HL-60/S4 (cell line): Measurements from ENCODE around the gene SERPING1.

Source experiments
- in situ Hi-C: fragments of 300-500 bp; cut with MboI; formaldehyde crosslinking; loops from 2 replicates; pipeline ENCODE4 v1.14.3; 2022; ENCODE audit warnings: low sequenced_read_pairs

The SERPING1 gene

DNA sequence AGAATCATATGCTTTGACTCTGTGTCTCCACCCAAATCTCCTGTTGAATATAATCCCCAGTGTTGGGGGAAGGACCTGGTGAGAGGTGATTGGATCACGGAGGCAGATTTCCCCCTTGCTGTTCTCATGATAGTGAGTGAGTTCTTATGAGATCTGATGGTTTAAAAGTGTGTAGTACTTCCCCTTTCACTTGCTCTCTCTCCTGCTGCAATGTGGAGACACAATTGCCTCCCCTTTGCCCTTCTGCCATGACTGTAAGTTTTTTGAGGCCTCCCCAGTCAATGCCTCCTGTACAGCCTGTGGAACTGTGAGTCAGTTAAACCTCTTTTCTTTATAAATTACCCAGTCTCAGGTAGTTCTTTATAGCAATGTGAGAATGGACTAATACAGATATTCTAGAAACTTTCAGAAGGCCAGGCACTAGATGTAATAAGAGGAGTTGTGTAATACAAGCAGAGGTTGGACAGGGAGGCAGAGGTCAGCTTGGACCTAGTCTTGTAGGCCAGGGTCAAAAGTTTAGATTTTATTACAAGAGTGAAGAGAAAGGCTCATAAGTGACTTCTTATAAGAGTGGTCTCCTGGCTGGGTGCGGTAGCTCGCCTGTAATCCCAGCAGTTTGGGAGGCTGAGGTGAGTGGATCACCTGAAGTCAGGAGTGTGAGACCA lies 9.3 kb upstream of the SERPING1 start:
- in situ Hi-C loops = loop anchor here (25.0 kb wide), 1 partner anchor 924 kb away; the partner anchor contains the start of gene OR5B21

DNA sequence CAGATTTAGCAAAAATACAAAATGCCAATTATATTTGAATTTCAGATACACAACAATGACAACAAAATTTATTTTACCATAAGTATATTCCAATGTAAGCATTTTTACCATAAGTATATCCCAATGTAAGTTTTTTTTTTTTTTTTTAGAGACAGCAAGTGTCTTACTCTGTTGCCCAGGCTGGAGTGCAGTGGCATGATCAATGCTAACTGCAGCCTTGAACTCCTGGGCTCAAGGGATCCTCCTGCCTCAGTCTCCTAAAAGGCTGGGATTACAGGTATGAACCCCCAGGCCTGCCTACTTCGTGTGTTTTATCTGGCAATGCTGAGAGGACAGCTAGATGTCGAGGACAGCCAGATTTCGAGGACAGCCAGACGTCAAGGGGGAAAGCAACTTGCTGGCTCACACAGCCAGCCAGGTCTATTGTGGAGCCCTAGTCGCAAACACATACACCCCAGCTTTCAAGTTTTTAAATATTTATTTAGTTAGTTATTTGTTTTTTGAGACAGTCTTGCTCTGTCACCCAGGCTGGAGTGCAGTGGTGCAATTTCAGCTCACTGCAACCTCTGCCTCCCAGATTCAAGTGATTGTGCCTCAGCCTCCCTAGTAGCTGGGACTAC lies 1.1 kb upstream of the SERPING1 start:
- in situ Hi-C loops = loop anchor here (25.0 kb wide), 1 partner anchor 916 kb away; the partner anchor contains the start of gene OR5B21

DNA sequence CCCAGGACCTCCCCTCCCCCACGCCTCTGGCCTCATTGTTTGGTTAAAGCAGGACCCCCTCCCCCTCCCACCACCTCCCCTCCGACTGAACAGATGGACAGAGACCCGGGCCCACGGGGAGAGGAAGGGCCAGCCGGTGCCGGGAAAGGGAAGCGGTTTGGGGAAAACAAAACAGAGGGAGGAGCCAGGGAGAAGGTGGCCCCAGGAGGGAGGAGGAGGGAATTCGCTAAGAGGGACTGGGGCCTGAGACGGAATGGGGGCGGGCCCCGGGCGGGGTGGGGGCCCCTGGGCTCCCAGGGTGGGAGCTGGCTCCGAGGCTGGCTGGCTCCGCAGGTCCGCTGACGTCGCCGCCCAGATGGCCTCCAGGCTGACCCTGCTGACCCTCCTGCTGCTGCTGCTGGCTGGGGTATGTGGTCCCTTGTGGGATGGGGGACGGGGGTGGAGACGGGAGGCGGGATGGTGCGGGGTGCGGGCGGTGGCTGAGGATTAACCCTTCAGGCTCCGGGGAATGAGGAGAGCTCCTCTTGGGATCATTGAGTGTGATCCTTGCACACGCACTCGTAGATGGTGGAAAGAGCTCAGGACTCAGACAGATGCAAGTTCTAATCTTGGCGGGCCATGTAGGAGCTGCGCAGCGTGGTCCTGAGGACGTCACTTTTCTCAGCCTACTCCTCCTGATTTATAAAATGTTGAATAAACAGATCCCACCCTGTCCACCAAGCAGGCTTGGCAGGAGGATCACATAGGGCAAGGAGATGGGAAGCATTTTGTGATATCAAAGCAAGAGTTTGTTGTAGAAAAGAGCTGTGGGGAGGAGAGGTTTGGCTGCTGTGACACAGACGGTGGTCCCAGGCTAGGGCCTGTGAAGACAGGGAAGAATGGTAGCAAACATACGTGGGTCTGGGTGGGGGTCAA lies 688 bp downstream of the SERPING1 start:
- in situ Hi-C loops = loop anchor here (25.0 kb wide), 1 partner anchor 914 kb away; the partner anchor contains the start of gene OR5B21

DNA sequence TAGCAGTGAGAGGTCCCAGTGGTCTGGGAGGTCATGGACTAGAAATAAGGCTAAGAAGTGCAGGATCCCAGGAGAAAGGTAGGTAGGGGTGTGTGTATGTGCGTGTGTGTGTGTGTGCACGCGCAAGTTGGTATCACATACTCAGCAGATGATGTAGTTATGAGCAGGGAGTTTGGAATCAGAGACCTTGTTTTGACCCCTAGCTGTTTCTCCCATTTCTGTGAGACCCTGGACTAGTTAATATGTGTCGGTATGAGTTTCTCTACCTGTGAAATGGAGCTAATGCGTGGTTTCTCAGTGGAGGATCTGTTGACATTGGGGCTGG lies 1.3 kb downstream of the SERPING1 start:
- in situ Hi-C loops = loop anchor here (25.0 kb wide), 1 partner anchor 914 kb away; the partner anchor contains the start of gene OR5B21

DNA sequence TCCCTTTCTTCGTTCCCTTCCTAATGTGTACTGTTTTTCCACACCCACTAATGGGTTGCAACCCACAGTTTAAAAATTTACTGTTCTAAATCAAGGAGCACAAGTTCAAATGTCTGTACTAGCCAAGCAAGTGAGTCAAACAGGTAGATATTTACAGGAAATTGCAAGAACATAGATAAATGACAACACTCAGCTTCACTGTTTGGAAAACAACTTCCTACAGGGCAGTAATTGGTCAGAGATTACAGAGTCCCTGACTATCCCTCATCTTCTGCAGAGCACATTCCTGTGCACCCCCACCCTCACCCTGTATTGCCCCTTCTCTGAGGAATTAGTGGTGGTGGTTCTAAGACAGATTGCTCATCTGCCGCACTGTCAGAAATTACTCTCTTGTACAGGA lies 1.9 kb downstream of the SERPING1 start:
- in situ Hi-C loops = loop anchor here (25.0 kb wide), 1 partner anchor 913 kb away; the partner anchor contains the start of gene OR5B21

DNA sequence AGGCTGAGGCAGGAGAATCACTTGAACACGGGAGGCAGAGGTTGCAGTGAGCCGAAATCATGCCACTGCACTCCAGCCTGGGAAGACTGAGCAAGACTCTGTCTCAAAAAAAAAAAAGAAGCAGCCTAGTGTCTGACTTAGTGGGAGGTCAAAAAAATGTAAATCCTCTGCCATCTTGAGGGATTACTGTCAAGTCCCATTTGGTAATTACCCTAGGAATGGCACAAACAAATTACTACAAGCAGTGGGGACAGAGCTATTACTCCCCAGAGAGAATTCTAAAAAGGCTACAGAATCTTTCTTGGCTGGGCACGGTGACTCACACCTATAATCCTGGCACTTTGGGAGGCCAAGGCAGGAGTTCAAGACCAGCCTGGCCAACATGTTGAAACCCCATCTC lies 3.8 kb downstream of the SERPING1 start:
- in situ Hi-C loops = no loop called here

DNA sequence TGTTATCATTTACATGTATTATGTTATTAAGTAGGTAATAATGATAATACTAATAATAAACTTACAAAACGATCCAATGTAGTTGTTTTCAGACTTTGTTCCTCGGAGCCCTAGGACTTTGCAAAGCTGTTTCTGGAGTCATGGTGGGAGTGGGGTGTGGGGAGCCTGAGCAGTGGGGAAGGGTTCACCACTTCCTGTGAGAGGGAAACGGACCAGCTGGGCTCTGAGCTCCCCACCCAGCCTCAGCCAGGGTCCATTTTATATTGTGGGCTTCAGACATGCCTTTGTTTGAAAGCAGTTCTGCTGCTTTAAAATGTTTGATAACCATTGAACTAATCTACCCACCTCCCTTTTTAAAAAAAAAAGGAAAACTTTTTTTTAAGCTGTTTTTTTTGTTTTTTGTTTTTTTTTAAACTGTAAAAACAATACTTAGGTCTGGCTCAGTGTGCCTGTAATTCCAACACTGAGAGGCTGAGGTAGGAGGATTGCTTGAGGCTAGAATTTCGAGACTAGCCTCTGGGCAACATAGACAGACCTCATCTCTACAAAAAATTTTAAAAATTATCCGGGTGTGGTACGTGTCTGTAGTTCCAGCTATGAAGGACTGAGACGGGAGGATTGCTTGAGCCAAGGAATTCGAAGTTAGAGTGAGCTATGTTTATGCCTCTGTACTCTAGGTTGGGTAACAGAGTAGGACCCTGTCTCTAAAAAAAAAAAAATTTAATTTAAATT lies 7.0 kb downstream of the SERPING1 start:
- in situ Hi-C loops = no loop called here

DNA sequence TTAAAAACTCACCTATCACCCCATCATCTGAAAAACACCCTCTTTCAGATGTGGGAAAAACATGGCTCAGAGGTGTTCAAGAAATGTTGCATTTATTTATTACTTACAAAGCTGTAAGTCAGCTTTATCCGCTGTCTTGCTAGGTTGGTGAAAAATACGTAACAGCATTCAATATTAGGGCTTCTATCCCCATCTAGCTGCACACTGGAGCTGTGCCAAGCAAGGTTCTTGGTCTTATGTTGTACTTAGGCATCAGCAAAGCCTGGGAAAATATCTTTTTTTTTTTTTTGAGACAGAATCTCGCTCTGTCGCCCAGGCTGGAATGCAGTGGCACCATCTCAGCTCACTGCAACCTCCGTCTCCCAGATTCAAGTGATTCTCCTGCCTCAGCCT lies 7.5 kb downstream of the SERPING1 start:
- in situ Hi-C loops = no loop called here

DNA sequence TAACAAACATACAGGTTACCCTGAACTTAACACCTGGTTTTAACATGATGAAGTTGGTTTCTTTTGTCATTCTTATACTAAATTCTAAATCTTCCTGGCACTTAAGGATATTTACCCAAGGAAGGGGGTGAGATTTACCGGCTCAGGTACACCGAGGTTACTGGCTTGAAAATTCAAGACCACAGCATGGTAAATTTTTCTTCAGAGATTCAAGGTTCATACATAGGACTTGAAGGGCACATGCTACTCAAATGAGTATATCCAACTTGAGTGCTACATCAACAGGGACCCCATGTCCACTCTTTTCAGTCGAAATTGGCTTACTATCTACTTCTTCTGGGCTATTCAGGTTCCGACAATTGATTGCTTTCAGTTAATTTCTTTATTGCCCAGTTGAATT lies 12.7 kb downstream of the SERPING1 start:
- in situ Hi-C loops = no loop called here

DNA sequence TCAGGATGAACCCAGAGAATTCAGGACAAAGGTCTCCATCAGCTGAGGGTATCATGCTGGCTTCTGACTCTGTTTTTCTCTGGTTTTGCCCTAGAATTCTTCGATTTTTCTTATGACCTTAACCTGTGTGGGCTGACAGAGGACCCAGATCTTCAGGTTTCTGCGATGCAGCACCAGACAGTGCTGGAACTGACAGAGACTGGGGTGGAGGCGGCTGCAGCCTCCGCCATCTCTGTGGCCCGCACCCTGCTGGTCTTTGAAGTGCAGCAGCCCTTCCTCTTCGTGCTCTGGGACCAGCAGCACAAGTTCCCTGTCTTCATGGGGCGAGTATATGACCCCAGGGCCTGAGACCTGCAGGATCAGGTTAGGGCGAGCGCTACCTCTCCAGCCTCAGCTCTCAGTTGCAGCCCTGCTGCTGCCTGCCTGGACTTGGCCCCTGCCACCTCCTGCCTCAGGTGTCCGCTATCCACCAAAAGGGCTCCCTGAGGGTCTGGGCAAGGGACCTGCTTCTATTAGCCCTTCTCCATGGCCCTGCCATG lies 16.8 kb downstream of the SERPING1 start:
- in situ Hi-C loops = no loop called here

DNA sequence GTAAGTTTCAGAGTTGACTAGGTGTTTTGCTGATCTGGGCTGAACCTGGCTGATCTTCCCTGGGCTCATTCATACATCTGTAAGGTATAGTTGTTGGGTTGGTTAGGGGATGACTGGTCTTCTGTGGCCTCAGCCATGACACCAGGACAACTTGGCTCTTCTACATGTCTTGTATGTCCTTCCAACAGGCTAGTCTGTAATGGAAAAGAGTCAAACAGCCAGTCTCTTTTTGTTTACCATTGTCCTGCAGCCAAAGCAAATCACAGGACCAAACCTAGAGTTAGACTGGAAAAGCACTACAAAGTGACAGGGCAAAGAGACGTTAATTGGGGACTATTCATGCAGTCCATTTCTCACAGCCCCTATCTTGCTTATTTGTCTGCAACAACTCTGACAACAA lies 17.8 kb downstream of the SERPING1 start:
- in situ Hi-C loops = no loop called here

DNA sequence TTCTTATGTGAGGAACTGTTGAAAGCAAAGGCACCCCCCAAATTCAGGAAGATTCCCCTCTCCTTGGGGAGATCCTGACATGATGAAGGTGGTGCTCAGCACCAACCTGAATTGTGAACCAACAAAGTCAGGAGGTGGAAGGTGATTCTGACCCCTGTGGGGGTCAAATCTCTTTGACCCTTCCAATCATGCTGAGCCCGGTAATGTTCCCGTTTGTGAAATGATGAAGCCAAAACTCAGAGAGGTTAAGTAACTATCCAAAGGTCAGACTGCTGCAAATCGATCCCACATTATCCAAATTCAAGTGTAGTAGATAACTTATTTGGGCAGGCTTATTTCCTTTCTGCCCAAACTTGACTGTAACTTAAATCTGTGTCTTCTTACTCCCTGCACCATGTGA lies 19.1 kb downstream of the SERPING1 start:
- in situ Hi-C loops = no loop called here

DNA sequence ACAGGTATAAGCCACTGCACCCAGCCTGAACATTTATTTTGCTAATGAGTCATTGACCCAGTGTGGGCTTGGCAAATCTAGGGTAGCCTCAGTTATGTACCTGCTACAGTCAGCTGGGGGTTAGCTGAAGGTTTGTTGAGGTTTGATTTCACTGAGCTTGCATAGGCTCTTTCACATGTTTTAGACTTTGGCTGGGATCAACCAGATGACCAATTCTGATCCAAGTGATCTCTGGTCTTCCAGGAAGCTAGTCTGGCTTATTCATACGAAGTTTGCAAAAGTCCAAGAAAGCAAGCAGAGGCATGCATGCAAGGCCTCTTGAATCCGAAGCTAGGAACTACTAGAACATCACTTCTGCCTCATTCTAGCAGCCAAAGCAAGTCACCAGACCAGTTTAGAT lies 21.0 kb downstream of the SERPING1 start:
- in situ Hi-C loops = no loop called here

DNA sequence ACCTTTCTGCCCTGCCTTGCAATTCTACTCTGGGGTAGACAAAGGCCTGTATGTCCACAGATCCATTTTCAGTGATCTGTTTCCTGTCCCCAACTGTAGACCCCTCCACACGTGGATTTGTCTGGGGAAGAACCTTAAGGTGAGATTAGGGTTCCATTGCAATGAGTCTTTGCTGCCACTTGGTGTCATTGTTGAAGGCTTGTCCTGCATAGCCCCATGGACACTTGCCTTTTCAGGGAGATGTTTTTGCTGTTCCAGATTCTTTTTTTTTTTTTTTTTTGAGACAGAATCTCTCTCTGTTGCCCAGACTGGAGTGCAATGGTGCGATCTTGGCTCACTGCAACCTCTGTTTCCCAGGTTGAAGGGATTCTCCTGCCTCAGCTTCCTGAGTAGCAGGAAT lies 21.8 kb downstream of the SERPING1 start:
- in situ Hi-C loops = no loop called here

DNA sequence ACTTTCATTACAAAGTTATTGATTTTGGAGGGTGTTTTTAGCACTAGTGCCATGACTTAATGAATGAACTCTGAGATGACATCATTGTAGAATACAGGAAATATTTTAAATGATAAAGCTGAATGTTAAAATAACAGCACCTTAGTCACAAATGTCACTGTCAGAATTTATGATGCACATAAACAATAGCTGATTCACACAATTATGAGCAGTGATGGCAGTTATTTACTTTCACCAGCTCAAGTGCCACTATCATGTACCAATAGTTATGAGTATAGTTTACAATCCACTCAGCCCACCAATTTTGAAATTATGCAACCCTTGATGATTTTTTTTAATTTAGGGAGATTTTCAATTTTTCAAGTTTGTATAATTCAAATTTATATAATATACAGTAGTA lies 23.0 kb downstream of the SERPING1 start:
- in situ Hi-C loops = no loop called here

DNA sequence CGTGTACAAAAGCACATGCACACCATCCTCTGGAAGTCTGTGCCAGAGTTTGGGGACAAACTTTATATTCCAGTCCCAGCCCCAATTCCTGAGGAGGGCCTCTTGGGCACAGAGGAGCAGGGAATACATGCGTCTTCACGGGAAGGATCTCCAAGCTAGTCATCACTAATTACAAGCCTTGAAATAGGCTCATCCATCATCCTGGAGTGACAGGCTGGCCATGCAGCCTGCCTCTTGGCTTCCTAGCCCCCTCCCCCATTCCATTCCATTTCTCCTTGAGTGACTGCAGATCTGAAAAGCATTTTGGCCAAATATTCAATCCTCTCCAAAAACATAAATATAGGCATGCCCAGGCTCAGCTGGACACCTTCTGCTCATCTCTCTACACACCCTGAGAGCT lies 24.8 kb downstream of the SERPING1 start:
- in situ Hi-C loops = no loop called here

DNA sequence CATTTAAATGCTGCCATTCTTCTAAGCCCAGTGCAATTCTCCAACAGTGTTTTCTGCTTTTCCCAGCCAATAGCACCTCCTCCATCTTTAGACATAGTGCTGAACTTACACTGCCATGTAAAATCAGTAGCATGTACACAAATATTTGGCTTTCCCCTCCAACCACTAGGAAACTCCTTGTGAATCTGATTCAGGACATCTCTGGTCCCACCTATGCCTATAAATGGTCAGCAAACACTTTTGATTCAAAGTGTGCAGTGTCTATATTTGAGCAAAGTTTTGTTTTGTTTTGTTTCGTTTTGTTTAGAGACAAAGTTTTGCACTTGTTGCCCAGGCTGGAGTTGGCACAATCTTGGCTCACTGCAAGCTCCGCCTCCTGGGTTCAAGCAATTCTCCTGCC lies 27.4 kb downstream of the SERPING1 start:
- in situ Hi-C loops = no loop called here

DNA sequence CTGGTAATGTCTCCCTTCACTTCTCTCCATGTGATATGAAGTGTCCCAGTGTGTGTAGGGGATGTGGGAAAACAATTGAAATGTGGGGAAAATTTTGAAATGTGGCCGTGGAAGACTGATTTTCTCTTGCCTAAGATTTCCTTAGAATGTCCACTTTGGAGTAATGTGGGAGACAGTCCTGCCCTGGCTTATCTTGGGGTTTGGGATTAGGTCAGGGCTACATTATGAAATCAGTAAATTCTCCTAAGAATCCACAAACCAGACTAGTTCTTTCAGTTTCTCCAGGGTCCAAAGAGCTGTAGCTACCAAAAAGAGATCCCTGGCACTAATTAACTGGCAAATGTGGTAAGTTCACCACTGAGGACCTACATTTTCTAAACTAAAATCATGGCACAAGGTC lies 29.4 kb downstream of the SERPING1 start:
- in situ Hi-C loops = no loop called here

DNA sequence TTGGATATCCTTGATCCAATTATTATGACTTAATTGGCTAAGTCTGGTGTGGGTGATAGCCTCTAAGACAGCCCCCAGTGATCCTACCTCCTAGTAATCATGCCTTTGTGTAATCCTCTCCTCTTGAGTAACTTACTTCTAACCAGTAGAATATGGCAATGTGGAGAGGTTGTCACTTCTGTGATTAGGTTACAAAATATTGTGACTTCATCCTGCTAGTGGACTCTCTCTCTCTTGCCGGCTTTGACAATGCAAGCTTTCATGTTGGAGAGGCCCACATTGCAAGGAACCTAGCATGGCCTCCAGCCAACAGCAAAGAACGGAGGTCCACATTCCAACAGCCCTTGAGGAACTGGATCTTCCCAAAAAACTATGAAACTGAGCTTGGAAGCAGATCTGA lies 32.7 kb downstream of the SERPING1 start:
- in situ Hi-C loops = no loop called here

DNA sequence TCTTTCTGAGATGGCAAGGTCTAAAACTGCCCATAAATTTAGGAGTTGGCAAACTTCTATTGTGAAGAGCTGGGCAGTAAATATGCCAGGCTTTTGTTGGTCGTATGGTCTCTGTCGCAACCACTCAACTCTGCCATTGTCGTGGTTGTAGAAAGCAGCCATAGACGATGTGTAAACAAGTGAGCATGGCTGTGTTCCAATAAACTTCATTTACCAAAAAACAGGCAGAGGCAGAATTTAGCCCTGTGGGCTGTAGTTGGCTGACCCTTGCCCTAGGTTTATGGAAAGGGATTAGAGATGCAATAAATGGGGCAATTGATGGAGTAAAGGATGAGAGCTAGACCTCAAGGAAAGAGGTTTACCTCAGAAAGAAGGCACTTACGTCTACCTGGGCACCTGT lies 34.6 kb downstream of the SERPING1 start:
- in situ Hi-C loops = no loop called here
